NCI-H128 (cell line): Measurements from ENCODE around the gene LMTK2.

ENCODE experiments used
- DNase-seq: peaks from one replicate; lab custom pipeline; 2025; ENCODE audit not compliant: unreplicated experiment; lab: John Stamatoyannopoulos, UW

LMTK2 gene

DNA sequence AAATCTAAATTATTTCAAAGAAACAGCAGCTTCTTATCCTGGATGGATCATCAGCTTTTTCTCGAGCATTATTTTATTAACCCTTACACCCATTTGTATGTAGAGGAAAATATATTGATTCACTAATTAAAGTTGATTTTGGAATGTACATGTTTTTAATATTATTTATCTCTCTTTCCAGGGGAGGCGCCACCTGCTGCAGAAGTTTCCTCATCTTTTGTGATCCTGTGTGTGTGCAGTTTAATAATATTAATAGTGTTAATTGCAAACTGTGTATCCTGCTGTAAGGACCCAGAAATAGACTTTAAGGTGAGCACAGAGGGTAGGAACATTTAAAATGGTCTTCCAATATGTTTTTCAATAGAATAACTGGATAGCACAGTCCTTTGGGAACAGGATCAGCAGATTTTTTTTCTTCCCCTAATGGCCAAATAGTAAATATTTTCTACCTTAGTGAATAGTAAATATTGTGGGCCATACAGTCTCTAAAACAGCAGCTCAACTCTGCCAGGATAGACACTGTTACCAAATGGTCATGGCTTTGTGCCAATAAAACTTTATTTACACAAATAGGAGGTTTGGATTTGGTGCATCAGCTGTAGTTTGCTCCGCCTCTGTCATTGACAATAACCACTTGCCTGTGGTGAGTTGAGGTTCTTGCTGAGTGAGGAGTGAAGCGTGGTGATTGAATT is 30.6 kb downstream of the LMTK2 start:
- DNase-seq = no peak

DNA sequence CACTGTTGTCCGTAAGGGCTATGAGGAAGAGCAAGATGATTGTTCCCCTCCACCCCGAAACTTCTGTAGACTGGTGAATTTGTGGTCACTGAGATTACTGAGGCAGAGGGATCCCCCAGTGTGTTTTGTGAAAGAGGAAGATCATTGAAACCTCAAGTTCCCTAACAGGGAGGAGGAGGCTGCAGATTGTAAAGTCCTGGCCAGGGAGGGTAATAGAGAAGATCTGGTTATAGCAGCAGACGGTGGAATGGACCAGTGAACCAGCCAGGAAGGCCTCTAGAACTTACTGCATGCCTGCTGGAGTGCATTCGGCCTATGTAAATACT is 31.1 kb downstream of the LMTK2 start:
- DNase-seq = no peak

DNA sequence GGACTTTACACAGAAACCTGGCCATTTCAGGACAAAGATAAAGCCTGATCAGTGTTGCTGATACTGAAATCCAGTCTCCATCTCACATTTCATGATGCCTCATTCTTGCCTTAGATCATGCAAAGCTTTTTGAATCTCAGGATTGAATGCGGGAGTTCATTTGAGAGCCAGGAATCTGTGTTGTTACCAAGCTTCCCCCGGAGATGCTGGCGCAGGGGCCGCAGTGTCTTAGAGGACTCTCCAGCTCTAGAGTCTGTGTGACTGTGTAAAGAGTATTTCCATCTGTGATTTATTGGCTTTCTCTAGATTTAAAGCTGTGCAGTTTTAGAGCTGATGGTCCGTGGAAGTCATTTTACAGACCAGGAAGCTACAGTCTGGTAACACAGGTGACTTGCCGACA is 32.0 kb downstream of the LMTK2 start:
- no peak for DNase-seq

DNA sequence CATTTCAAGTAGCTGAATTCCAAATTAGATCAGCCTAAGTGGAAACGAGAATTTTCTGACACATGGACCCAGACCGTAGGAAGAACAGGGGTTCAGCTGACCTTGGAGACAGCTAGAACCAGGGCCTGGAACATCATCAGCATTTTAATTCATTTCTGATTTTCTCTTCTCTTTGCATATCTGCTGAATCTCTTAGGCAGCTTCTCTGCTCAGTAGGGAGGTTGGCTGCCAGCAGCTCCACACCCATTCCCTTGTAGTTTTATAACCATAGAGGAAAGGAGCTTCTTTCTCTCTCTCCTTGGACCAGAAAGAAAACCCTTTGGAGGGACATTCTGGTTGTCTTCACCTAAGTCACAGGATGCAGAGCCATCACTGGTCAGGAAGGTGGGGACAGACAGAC is 36.0 kb downstream of the LMTK2 start:
- DNase-seq = no peak

DNA sequence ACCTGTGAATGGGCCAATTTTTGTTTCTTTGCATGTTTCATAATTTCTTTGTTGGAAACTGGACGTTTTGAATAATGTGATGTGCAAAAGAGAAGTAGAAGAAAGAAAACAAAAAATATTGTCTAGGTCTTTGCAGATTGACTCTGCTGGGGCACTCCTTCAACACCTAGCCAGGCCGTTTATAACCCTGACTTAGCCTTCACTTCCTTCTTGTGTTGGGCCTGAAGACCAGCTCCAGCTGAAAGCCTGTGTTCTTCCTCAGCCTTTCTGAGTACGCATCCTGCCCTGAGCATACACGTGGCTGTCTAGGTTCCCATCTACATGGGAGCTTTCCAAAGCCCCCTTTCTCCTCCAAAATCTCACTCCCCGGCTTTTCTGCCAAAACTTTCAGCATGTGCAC is 41.9 kb downstream of the LMTK2 start:
- DNase-seq = no peak

DNA sequence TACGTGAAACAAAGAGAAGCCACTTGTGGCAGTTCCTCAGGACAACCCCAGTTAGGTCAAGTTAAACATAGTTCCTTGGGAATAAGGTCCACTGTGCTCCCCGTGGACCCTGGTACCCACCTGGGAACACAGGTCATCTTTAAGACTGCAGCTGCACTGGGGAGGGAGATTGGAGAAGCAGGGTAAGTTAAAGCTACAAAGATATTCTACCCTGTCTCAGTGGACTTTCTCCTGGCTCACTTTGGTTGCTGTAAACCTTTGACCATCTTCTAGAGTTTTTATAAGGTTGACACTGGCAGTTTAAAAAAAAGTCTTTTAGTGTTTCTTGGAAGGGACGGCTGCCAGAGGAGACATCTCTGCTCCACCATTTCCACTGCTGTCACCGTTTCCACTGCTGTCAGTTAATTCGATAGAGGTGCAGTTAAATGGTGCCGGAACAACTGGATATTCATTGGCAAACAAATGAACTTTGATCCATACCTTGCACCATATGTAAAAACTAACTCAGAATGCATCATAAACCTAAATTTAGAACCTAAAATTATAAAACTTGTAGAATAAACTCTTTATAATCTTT is 42.5 kb downstream of the LMTK2 start:
- no peak for DNase-seq

DNA sequence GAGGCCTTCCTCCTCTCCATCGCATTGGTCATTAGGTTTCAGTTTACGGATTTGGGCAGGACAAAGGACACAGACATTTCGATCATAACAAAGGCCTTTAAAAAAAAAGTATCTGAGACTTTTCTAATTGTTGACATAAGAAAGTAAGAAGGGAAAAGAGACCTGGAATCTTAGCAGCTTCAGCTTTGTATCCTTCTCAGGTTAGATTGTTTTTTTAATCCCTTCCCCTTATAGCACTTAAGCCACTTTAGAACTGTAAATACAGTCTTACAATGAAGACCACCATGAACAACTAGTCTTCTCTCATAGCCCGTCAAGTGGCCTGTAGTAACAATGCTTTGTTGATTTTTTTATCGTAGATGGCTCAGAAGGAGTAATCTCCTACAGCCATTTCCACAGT is 45.2 kb downstream of the LMTK2 start:
- no peak for DNase-seq

DNA sequence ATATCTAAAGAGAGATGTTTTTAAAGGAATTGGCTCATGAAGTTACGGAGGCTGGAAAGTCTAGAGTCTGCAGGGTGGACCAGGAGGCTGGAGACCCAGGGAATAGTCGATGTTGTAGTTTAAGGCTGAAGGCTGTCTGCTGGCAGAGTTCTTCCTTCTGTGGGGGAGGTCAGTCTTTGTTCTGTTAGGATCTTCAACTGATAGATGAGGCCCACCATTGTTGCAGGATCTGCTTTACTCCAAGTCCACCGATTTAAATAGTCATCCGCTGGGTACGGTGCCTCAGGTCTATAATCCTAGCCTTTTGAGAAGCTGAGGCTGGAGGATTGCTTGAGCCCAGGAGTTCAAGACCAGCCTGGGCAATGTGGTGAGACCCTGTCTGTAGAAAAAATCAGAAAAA is 50.0 kb downstream of the LMTK2 start:
- DNase-seq = no peak

DNA sequence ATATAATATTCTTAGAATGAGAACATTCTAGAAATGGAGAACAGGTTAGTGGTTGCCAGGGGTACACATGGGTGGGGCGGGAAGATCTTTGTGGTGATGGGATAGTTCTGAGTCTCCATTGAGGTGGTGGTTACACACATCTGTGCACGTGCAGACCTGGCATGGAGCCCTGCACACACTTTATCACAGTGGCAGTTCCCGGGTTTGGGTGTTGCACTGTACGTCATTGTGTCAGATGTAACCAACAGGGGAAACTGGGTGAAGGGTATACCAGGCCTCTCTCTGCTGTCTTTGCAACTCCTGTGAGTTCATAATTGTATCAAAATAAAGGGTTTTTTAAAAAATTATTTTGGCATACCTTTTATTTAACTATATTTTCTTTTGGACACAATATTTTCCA is 51.1 kb downstream of the LMTK2 start:
- no peak for DNase-seq

DNA sequence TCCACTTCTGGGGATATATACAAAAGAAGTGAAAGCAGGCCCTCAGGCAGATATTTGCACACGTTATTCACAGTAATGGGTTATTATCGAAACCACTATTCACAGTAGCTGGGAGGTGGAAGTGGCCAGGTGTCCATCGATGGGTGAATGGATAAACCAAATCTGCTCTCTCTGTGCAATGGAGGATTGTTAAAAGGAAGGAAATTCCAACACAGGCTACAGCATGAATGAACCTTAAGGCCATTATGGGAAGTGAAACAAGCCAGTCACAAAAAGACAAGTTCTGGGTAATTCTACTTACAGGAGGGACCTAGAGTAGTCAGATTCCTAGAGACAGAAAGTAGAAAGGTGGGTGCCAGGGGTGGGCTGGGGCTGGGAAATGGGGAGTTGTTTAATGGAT is 56.1 kb downstream of the LMTK2 start:
- DNase-seq = no peak

DNA sequence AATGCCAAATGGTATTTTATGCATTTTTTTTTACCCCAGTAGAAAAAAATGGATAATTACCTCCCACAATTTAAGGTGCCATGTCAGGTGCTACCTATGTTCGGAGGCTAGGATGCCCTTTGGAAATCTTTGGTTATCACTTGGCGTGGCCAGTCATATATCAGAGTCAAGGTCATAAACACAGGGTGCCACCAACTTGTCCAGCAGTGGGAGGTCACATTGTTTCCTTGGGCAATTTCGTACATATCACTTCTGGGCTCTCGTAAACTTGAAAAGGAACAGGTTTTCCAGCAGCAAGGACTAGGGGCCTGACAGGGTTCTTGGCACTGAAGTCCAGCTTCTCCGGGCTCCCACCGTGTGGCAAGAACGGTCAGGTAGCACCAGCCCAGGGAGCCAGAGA is 56.6 kb downstream of the LMTK2 start:
- DNase-seq = no peak

DNA sequence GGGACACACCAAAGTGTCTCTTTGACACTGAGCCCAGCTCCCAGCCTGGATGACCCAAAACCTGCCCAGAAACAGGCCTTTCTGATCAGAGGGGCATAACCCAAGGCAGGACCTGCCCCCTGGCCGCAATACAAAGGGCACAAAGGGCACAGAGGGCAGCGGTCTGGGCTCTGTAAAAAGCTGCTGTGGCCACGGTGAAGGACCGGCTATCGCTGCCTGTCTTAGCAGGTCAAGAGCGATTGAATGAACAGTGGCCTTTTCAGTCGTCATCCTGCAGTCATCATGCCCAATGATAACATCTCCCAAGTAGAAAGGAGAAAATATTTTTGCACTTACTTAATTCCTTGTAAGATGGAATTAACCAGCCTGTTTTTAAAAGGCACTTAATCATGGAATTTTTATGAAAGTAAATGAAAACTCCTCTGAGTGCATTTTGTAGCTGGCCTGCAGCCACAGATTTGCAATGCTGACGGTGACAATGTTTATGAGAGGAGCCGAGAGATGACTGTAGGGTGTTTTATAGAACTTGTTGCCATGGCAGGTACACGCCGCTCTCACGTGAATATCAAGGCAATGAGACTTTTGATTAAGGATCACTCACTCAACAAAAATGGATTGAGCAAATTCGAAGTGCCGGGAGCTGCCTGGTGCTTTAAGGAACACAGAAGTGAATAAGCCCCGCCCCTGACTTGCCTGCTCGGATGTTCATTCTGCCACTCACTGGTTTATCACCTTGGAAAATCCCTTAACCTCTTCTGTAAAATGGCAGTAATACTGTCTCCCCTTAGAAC is 57.2 kb downstream of the LMTK2 start:
- DNase-seq = no peak

DNA sequence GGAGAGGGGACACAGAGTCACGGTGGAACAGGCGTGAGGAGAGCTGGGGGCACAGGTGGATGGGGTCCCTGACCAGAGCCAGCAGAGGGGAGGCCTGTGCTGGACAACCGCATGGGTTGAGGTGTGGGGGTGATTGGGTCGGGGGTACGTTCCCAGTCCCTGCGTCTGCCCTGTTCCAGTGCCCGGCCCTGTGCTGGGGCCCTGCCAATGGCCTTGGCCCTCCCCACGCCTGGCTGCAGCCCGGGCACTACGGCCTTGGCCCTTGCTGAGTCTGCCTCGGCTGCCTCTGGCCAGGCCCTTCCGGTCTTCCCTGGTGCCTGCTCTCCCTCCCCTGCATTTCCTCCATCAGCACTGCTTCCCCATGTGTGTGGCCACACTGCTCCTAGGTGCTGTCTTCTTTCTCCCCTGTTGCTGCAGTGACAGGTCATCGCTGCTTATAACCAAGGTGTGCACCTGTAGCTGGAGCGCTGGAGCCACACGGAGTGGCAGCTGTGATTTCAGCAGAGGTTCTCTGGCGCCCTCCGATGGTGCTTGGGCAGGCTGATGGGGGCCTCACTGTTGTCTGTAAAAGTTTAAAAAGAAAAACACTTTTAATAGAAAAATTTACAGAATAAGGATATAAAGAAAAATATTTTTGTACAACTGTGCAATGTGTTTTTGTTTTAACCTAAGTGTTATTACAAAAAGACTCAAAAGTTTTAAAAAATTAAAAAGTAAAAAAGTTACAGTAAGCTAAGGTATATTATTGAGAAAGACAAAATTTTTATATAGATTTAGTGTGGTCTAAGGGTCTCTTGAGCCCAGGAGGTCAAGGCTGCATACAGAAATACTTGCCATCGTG is 59.4 kb downstream of the LMTK2 start:
- peak; percentile 4 for DNase-seq

DNA sequence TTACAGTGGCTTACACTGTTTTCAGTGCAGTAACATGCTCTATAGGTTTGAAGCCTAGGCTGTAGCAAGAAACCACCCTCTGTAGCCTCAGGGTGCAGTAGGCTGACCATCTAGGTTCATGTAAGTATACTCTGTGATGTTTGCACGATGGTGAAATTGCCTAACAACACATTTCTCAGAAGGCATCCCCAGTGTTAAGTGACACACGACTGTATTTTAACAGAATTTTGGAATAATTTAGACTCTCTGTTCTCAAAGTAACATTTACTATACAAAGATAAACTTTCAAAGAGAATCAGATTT is 60.0 kb downstream of the LMTK2 start:
- no peak for DNase-seq

DNA sequence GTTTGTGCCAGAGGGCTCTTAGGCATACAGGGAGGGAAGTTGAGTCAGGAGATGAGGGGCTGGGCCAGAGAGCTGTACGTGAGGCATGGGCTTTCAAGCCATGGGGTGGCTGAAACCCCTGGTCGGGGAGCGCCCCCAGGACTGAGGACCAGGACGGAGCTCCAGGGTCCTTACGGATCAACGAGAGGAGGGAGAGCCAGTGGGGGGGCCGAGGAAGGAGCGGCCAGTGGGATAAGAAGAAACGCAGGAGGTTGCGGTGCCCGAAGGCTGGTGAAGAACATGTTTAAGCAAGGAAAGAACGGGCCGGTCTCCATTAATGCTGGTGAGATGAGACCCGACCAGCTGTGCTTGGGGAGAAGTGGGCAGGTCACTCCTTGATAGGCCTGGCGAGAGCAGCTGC is 61.0 kb downstream of the LMTK2 start:
- DNase-seq = no peak

DNA sequence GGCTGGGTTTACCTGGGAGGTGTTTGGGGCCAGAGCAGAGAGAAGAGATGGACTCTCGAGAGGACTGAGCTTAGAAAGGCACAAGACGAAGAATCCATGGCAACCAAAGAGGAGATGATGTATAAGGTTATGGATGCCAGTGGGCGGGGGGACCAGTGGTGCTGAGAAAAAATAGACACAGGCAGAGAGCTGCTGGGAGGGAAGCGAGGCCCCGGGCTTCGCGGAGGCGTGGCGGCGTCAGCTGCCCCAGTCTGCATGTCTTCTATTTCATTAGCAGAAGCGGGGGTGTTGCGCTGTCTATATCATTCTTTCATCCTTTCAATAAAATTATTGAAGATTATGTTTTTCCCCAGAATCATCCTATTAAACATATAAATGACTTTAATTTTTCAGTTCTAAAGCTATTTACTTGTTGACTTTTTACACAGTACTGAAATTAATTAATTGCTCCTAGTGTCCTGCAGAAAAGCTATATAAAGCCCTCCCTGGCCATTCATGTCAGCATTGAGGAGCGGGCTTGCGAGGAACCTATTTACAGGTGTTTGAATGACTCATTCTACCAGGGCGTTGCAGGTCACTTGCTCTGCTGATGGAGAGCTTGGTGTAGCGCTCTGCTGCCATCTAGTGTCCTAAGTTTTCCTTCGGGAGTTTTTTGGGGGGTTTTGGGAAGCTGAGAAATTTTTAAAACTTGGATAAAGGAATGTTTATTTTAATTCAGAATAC is 61.7 kb downstream of the LMTK2 start:
- peak; percentile 5 for DNase-seq

DNA sequence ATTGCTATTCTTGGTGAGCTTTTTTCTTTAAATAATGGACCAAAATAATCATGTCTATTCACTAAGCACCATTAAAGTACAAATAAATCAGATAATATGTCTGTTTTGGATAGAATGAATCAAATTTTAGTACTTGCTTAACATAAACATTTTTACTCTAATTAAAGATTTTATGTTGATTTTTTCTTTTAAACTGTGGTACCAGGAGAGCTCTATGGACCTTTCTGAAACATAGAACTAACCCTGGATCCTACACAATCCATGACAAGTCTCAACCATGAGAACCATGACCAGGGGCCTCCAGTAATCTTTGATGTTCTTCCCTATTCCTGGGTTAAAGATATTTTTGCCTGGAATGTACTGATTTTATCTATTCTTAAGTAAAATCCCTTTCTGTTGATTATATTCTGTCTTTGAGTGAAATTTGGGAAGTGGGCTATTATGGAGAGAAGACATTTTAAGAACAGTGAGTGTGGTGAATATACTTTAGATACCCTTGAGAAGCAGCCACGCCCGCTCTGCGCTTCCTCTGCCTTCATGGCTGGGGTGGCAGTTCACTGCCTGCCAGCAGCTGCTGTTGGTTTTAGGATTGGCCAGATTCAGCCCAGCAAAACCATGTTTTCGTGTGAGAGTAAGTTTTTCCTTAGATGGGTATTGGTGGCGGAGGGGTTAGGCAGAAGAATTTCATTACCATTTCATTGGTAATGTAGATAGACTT is 62.4 kb downstream of the LMTK2 start:
- DNase-seq = no peak

DNA sequence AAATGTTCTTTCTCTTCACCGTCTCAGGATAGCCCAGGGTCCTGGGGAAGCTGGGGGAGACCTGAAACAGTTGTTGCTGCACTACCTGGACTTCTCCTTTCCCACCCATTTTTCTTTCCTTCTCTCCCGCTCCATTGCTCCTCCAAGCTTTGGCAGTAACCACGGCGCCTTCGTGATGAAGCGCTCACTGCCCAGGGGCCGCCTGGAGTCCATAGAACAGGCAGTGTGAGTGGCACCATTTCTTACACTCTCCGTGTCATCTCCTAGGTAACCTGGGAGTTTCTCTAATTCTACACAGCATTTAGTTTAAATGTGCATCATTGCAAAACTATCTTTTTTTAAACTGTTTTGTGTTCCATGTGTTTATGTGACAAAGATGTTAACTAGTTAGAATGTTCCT is 64.3 kb downstream of the LMTK2 start:
- no peak for DNase-seq

DNA sequence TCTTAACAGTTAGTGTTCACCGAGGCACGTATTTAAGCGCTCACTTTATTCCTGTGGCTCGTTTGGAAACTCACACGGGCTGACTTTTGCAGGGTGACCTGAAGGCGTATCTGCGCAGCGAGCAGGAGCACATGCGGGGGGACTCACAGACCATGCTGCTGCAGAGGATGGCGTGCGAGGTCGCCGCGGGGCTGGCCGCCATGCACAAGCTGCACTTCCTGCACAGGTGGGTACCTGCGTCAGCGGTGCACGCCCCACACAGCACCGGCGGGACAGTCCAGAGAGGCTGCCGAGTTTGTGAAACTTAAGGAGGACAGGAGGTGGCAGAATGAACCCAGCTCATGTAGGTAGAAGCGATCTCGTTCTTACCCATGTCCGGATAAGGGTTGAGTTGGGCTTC is 64.8 kb downstream of the LMTK2 start:
- DNase-seq = no peak
